Motor neuron (in vitro differentiated cells): ENCODE measurements around the gene FNDC3A. TPM values are rescaled to one million over a fixed set of nuclear protein-coding genes. Genes with fewer than 3 reads are reported as not detected.

Experiments used
- ATAC-seq, 8 experiments: fragments of 200-7000 bp; cut with Tn5 transposase; replicated peaks in 6 of 8; 2 replicates each; pipeline ENCODE4 v1.8.0; 2021; ENCODE audit warnings: mild to moderate bottlenecking in 8 of 8, moderate library complexity in 8 of 8
- H3K27ac ChIP-seq, 2 donors: fragments of 250-450 bp; sonication (Bioruptor Pico); 2 replicates each; pipeline ENCODE4 v1.9.0; 2021; ENCODE audit warnings: antibody characterized with exemption in 2 of 2, mild to moderate bottlenecking in 2 of 2, moderate library complexity in 1 of 2
- H3K4me1 ChIP-seq, 2 donors: fragments of 250-450 bp; sonication (Bioruptor Pico); replicated peaks in 1 of 2; 2 replicates each; pipeline ENCODE4 v1.6.1; 2021; ENCODE audit warnings: antibody characterized with exemption in 2 of 2, mild to moderate bottlenecking in 2 of 2, moderate library complexity in 1 of 2
- H3K4me3 ChIP-seq, 5 donors: fragments of 250-450 bp; sonication (Bioruptor Pico); 2 replicates each; pipeline ENCODE4 v1.9.0; 2021; ENCODE audit warnings: antibody characterized with exemption in 5 of 5, mild to moderate bottlenecking in 5 of 5, moderate library complexity in 4 of 5
- WGBS, 10 experiments: fragments of 450-650 bp; shearing (Covaris generic); methylation state at CpG; one replicate each; pipeline ENCODE4 v1.0.0; 2022; 5-methylcytosine and 5-hydroxymethylcytosine counted together
- in situ Hi-C, 9 experiments: fragments of 400-800 bp; cut with MboI; loops; one replicate each; pipeline ENCODE4 v1.15.0; 2021; ENCODE audit warnings: low sequenced_read_pairs in 9 of 9, low pct_unique_long_range_greater_than_20kb in 2 of 9; ENCODE audit not compliant: unreplicated experiment in 9 of 9
- total RNA-seq, 8 experiments: library from RNA; unstranded; fragments of 300-600 nt; gene quantifications; 2 replicates each; pipeline versions ENCODE4 v1.2.3 to v1.2.4, GENCODE V29; 2022

Gene FNDC3A
- total RNA-seq, 8 experiments from 2014 or later = 41.0 to 83.4 (median 49.5) TPM

GRCh38 chr13:49214917-49215376 lies 239.2 kb downstream of the FNDC3A start:
- in situ Hi-C loops = no loop called here
- ATAC-seq = peak in 6 of 8 experiments; percentile 4 to 65 (median 44)
- no peak overlapping the region for H3K27ac ChIP-seq

GRCh38 chr13:49216334-49216733 lies 240.6 kb downstream of the FNDC3A start:
- no peak overlapping the region for H3K4me3 ChIP-seq
- H3K27ac ChIP-seq = no peak overlapping the region
- 50 to 100% (median 68%) methylated on average over 1 to 4 of the region's 6 CpGs; no CpG with 5 or more reads in 6 of the 10 experiments for WGBS, 10 experiments
- in situ Hi-C loops = no loop called here
- no peak for ATAC-seq
- H3K4me1 ChIP-seq = peaks cover 0 to 4% of the 10 kb centered on the region in 2 donors

More at GRCh38 chr13:49214917-49215376, 239.2 kb downstream of the FNDC3A start:
- WGBS, 10 experiments = 17 to 70% (median 50%) methylated on average over 1 to 4 of the region's 6 CpGs; no CpG with 5 or more reads in 4 of the 10 experiments
- Histone ChIP-seq H3K4me1 (peaks cover 0 to 4% of the 10 kb centered on the region in 2 donors), H3K4me3 (no peak overlapping the region)

GRCh38 chr13:49217962-49218492 lies 242.3 kb downstream of the FNDC3A start:
- WGBS, 10 experiments = 17 to 69% (median 54%) methylated on average over 3 to 15 of the region's 17 CpGs; no CpG with 5 or more reads in 3 of the 10 experiments
- H3K27ac ChIP-seq = no peak overlapping the region
- H3K4me1 ChIP-seq = peaks cover 0 to 4% of the 10 kb centered on the region in 2 donors
- H3K4me3 ChIP-seq = no peak overlapping the region
- ATAC-seq = no peak
- in situ Hi-C loops = no loop called here

GRCh38 chr13:49218493-49219051 lies 242.9 kb downstream of the FNDC3A start:
- ATAC-seq = peak in 1 of 8 experiments; percentile 38
- Histone ChIP-seq H3K4me3 (no peak overlapping the region), H3K27ac (no peak overlapping the region), H3K4me1 (peaks cover 0 to 4% of the 10 kb centered on the region in 2 donors)
- in situ Hi-C loops = no loop called here
- WGBS, 10 experiments = 5 to 100% (median 40%) methylated on average over 1 to 18 of the region's 25 CpGs; no CpG with 5 or more reads in 3 of the 10 experiments

- no peak for ATAC-seq
- WGBS, 10 experiments = 0 to 100% (median 59%) methylated on average over 1 to 12 of the region's 17 CpGs; no CpG with 5 or more reads in 5 of the 10 experiments
- in situ Hi-C loops = no loop called here
- peak overlapping the region; percentile 23 to 34 (median 32) for H3K4me3 ChIP-seq
- no peak overlapping the region for H3K27ac ChIP-seq
- peaks cover 0 to 4% of the 10 kb centered on the region in 2 donors for H3K4me1 ChIP-seq
Observed at GRCh38 chr13:49219647-49220035, 243.9 kb downstream of the FNDC3A start.

GRCh38 chr13:49220036-49220855 lies 244.5 kb downstream of the FNDC3A start, which contains the start of gene MLNR:
Gene MLNR (plus strand): TSS chr13:49220338. CDS start chr13:49220338, 0 bp downstream.
- in situ Hi-C loops = no loop called here
- H3K4me3 ChIP-seq = peak within 1 kb of the TSS; percentile 23 to 34 (median 32)
- WGBS, 10 experiments = 0 to 24% (median 5%) methylated on average over 2 to 23 of the region's 111 CpGs; no CpG with 5 or more reads in 4 of the 10 experiments
- peak; percentile 78 to 91 (median 84) for ATAC-seq
- no peak within 1 kb of the TSS for H3K27ac ChIP-seq
- no peaks in the 10 kb centered on the region for H3K4me1 ChIP-seq

- Histone ChIP-seq H3K4me3 (peak overlapping the region; percentile 23 to 34 (median 32)), H3K27ac (no peak overlapping the region), H3K4me1 (no peaks in the 10 kb centered on the region)
- WGBS, 10 experiments = 0 to 60% (median 5%) methylated on average over 1 to 17 of the region's 73 CpGs; no CpG with 5 or more reads in 4 of the 10 experiments
- in situ Hi-C loops = no loop called here
- peak in 5 of 8 experiments; percentile 10 to 29 (median 11) for ATAC-seq
Observed at GRCh38 chr13:49220856-49221589, 245.3 kb downstream of the FNDC3A start.

- Histone ChIP-seq H3K27ac (no peak overlapping the region), H3K4me3 (no peak overlapping the region), H3K4me1 (no peaks in the 10 kb centered on the region)
- 0 to 90% (median 66%) methylated on average over 1 to 4 of the region's 4 CpGs; no CpG with 5 or more reads in 1 of the 10 experiments for WGBS, 10 experiments
- ATAC-seq = no peak
- in situ Hi-C loops = no loop called here
Observed at GRCh38 chr13:49221590-49221965, 245.9 kb downstream of the FNDC3A start.

- ATAC-seq = peak in 1 of 8 experiments; percentile 68
- Histone ChIP-seq H3K4me1 (no peaks in the 10 kb centered on the region), H3K27ac (no peak overlapping the region), H3K4me3 (no peak overlapping the region)
- 10 to 86% (median 65%) methylated on average over 1 to 3 of the region's 5 CpGs; no CpG with 5 or more reads in 6 of the 10 experiments for WGBS, 10 experiments
- in situ Hi-C loops = no loop called here
Observed at GRCh38 chr13:49225223-49226042, 249.7 kb downstream of the FNDC3A start.

GRCh38 chr13:49226613-49227012 lies 250.9 kb downstream of the FNDC3A start:
- H3K27ac ChIP-seq = no peak overlapping the region
- in situ Hi-C loops = no loop called here
- ATAC-seq = no peak
- no peaks in the 10 kb centered on the region for H3K4me1 ChIP-seq
- no peak overlapping the region for H3K4me3 ChIP-seq
- WGBS, 10 experiments = 33 to 100% (median 94%) methylated on average over 1 to 5 of the region's 5 CpGs; no CpG with 5 or more reads in 1 of the 10 experiments

- no peak overlapping the region for H3K4me3 ChIP-seq
- in situ Hi-C loops = no loop called here
- no peak for ATAC-seq
- no peak overlapping the region for H3K27ac ChIP-seq
- WGBS, 10 experiments = 80 to 100% (median 92%) methylated on average over 1 to 2 of the region's 3 CpGs; no CpG with 5 or more reads in 3 of the 10 experiments
- H3K4me1 ChIP-seq = no peaks in the 10 kb centered on the region
Observed at GRCh38 chr13:49234741-49235140, 259.0 kb downstream of the FNDC3A start.
